MM.1S (cell line): Measurements from ENCODE around the gene SHANK1.

Experiments used
- EZH2 ChIP-seq: fragments of 300-600 bp; sonication (generic); optimal IDR thresholded peaks from 2 replicates; pipeline ENCODE3; 2017; ENCODE audit warnings: low read depth, mild to moderate bottlenecking, antibody characterized with exemption, low read length, mixed read lengths
- TF ChIP-seq, protein P1 (sequence below): fragments of 300-600 bp; sonication (generic); IDR thresholded peaks from 2 replicates; pipeline ENCODE4 v1.5.1; 2016; ENCODE audit warnings: antibody characterized with exemption, low read length, mixed read lengths

DNA sequence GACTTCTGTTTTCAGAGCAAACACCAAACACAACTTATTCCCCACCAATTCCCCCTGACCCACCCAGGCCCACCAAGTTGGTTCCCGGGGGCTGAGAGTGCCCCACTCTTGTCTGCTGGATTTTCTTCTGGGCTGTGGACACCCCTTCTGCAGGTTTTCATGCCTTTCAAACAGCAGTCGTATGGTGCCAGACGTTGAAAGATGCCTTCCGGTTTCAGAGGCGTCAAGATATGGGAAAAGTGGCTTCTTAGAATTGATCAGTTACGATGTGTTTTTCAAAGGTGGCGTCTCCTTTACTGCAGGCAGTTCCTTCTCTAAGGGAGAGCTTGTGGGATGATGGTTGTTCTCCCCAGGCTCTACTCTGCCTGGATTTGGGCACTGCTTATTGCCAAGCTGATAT is 16.3 kb upstream of the SHANK1 start:
- TF ChIP-seq, protein P1, sequence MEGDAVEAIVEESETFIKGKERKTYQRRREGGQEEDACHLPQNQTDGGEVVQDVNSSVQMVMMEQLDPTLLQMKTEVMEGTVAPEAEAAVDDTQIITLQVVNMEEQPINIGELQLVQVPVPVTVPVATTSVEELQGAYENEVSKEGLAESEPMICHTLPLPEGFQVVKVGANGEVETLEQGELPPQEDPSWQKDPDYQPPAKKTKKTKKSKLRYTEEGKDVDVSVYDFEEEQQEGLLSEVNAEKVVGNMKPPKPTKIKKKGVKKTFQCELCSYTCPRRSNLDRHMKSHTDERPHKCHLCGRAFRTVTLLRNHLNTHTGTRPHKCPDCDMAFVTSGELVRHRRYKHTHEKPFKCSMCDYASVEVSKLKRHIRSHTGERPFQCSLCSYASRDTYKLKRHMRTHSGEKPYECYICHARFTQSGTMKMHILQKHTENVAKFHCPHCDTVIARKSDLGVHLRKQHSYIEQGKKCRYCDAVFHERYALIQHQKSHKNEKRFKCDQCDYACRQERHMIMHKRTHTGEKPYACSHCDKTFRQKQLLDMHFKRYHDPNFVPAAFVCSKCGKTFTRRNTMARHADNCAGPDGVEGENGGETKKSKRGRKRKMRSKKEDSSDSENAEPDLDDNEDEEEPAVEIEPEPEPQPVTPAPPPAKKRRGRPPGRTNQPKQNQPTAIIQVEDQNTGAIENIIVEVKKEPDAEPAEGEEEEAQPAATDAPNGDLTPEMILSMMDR: no peak
- no peak for TF ChIP-seq EZH2
